ENCODE data around the gene ASB4. TPM values are rescaled to one million over a fixed set of nuclear protein-coding genes. Genes with fewer than 3 reads are reported as not detected.

Gene ASB4
- total and polyA plus RNA-seq, 10 donors = 0.03 TPM; not detected in 9

GRCh38 chr7:95441042-95441823, 44.5 kb upstream of the ASB4 start:
- no peaks in the 10 kb centered on the region for H3K27me3 ChIP-seq (replicated peaks in 1 of 7)
- DNase-seq = no peak

GRCh38 chr7:95444796-95445195, 40.9 kb upstream of the ASB4 start:
- no peaks in the 10 kb centered on the region for H3K36me3 ChIP-seq
- no peak overlapping the region for H3K4me3 ChIP-seq
- no peaks in the 10 kb centered on the region for H3K27me3 ChIP-seq (replicated peaks in 1 of 7)
- no peaks in the 10 kb centered on the region for H3K9me3 ChIP-seq
- no peaks in the 10 kb centered on the region for H3K4me1 ChIP-seq
- WGBS, 5 donors = 68 to 84% (median 74%) methylated on average over 2 of the region's 2 CpGs
- no peak overlapping the region for H3K27ac ChIP-seq
- no peak for DNase-seq
- intact Hi-C loops (cut with DNase I; ENCODE audit: low total_unique reads) = no loop called here
- TF ChIP-seq POLR2A (IDR thresholded peaks at IDR 0.05) (no peak), CTCF (IDR thresholded peaks at IDR 0.05 in 8 of 11, conservative IDR thresholded peaks at IDR 0.05 in 3 of 11) (no peak), POLR2AphosphoS5 (IDR thresholded peaks at IDR 0.05) (no peak)

More at GRCh38 chr7:95441042-95441823, 44.5 kb upstream of the ASB4 start:
- no peak overlapping the region for H3K27ac ChIP-seq
- intact Hi-C loops (cut with DNase I; ENCODE audit: low total_unique reads) = no loop called here
- H3K9me3 ChIP-seq = no peaks in the 10 kb centered on the region
- WGBS, 5 donors = 80 to 89% (median 82%) methylated on average over 7 of the region's 7 CpGs
- H3K36me3 ChIP-seq = no peaks in the 10 kb centered on the region
- no peaks in the 10 kb centered on the region for H3K4me1 ChIP-seq
- no peak overlapping the region for H3K4me3 ChIP-seq
- TF ChIP-seq POLR2A (IDR thresholded peaks at IDR 0.05) (no peak), CTCF (IDR thresholded peaks at IDR 0.05 in 8 of 11, conservative IDR thresholded peaks at IDR 0.05 in 3 of 11) (no peak), POLR2AphosphoS5 (IDR thresholded peaks at IDR 0.05) (no peak)

- intact Hi-C loops (cut with DNase I; ENCODE audit: low total_unique reads) = no loop called here
- H3K36me3 ChIP-seq = no peaks in the 10 kb centered on the region
Observed at GRCh38 chr7:95446618-95447017, 39.1 kb upstream of the ASB4 start.

More at GRCh38 chr7:95446618-95447017, 39.1 kb upstream of the ASB4 start:
- Histone ChIP-seq H3K9me3 (no peaks in the 10 kb centered on the region), H3K4me1 (no peaks in the 10 kb centered on the region), H3K27ac (no peak overlapping the region), H3K27me3 (replicated peaks in 1 of 7) (no peaks in the 10 kb centered on the region), H3K4me3 (no peak overlapping the region)
- 94 to 97% (median 95%) methylated on average over 3 of the region's 3 CpGs for WGBS, 5 donors
- TF ChIP-seq CTCF (IDR thresholded peaks at IDR 0.05 in 8 of 11, conservative IDR thresholded peaks at IDR 0.05 in 3 of 11) = no peak
- no peak for TF ChIP-seq POLR2AphosphoS5 (IDR thresholded peaks at IDR 0.05)
- no peak for TF ChIP-seq POLR2A (IDR thresholded peaks at IDR 0.05)
- DNase-seq = no peak

All from spleen (tissue), 11 donors.